WTC11 (cell line): ENCODE results near the gene TOMM20L. TPM values are rescaled to one million over a fixed set of nuclear protein-coding genes. Genes with fewer than 3 reads are reported as not detected.

Experiments used
- ATAC-seq: fragments of 200-7000 bp; cut with Tn5 transposase; 2 replicates; pipeline ENCODE4 v1.10.0; 2021; ENCODE audit warnings: mild to moderate bottlenecking, moderate library complexity
- CTCF ChIA-PET: fragments of 300-600 bp; sonication (Branson Sonifier 250); formaldehyde crosslinking; loops from one replicate; lab custom pipeline; 2021; ENCODE audit warnings: antibody characterized with exemption; lab: Charles Lee
- POLR2A ChIA-PET: fragments of 350-600 bp; sonication (Branson Sonifier 250); formaldehyde crosslinking; loops from one replicate; lab custom pipeline; 2021; ENCODE audit warnings: antibody characterized with exemption; lab: Charles Lee
- DNase-seq: peaks from one replicate; pipeline ENCODE4 v3.0.0; 2021; ENCODE audit warnings: low spot score
- H3K27ac Mint-ChIP-seq: 2 replicates; pipeline ENCODE4 v1.8.0; 2021; ENCODE audit warnings: mixed read lengths
- H3K27me3 Mint-ChIP-seq: 2 replicates; pipeline ENCODE4 v1.8.0; 2021; ENCODE audit warnings: low read depth, mild to moderate bottlenecking, moderate library complexity, mixed read lengths
- H3K36me3 Mint-ChIP-seq: 2 replicates; pipeline ENCODE4 v1.8.0; 2021; ENCODE audit warnings: mixed read lengths
- H3K4me1 Mint-ChIP-seq: 2 replicates; pipeline ENCODE4 v1.8.0; 2022; ENCODE audit warnings: mixed read lengths
- H3K4me3 Mint-ChIP-seq: 2 replicates; pipeline ENCODE4 v1.8.0; 2021; ENCODE audit warnings: mild to moderate bottlenecking, moderate library complexity, mixed read lengths
- H3K9me3 Mint-ChIP-seq: 2 replicates; pipeline ENCODE4 v1.8.0; 2021; ENCODE audit warnings: mixed read lengths
- ETV6 ChIP-seq: sonication (generic); formaldehyde crosslinking; IDR thresholded peaks from 2 replicates; pipeline ENCODE4 v1.8.1; 2022; ENCODE audit warnings: mild to moderate bottlenecking, missing genetic modification reagents
- FOXK1 ChIP-seq: sonication (generic); formaldehyde crosslinking; IDR thresholded peaks from 2 replicates; pipeline ENCODE4 v1.8.0; 2022; ENCODE audit warnings: mild to moderate bottlenecking, moderate library complexity, missing genetic modification reagents
- FOXP1 ChIP-seq: sonication (generic); formaldehyde crosslinking; IDR thresholded peaks from 2 replicates; pipeline ENCODE4 v1.8.0; 2022; ENCODE audit warnings: missing genetic modification reagents, mild to moderate bottlenecking, moderate library complexity, borderline replicate concordance
- JUN ChIP-seq: sonication (generic); formaldehyde crosslinking; IDR thresholded peaks from 2 replicates; pipeline ENCODE4 v1.8.0; 2023; ENCODE audit warnings: mild to moderate bottlenecking, missing genetic modification reagents
- SP1 ChIP-seq: sonication (generic); formaldehyde crosslinking; conservative IDR thresholded peaks from 2 replicates; pipeline ENCODE4 v1.8.1; 2022; ENCODE audit warnings: missing genetic modification reagents
- TEAD4 ChIP-seq: sonication (generic); formaldehyde crosslinking; IDR thresholded peaks from 2 replicates; pipeline ENCODE4 v1.8.0; 2022; ENCODE audit warnings: mild to moderate bottlenecking, missing genetic modification reagents
- ZNF219 ChIP-seq: sonication (generic); formaldehyde crosslinking; IDR thresholded peaks from 2 replicates; pipeline ENCODE4 v1.8.0; 2023; ENCODE audit warnings: missing genetic modification reagents, mild to moderate bottlenecking, borderline replicate concordance
- ZNF232 ChIP-seq: sonication (generic); formaldehyde crosslinking; IDR thresholded peaks from 2 replicates; pipeline ENCODE4 v1.8.0; 2022; ENCODE audit warnings: mild to moderate bottlenecking, missing genetic modification reagents
- ZNF396 ChIP-seq: fragments of 250-450 bp; sonication (Bioruptor Pico); IDR thresholded peaks from 2 replicates; pipeline ENCODE4 v1.8.0; 2021; ENCODE audit warnings: mild to moderate bottlenecking, moderate library complexity, borderline replicate concordance
- ZNF423 ChIP-seq: fragments of 250-450 bp; sonication (Bioruptor Pico); IDR thresholded peaks from 2 replicates; pipeline ENCODE4 v2.1.2; 2022; ENCODE audit warnings: mild to moderate bottlenecking, moderate library complexity
- total RNA-seq: library from RNA; stranded (reverse); gene quantifications from 3 replicates; pipeline ENCODE4 v1.2.3, GENCODE V29; 2021
- TF ChIP-seq, protein P1 (sequence below): fragments of 250-450 bp; sonication (Bioruptor Pico); IDR thresholded peaks from 2 replicates; pipeline ENCODE4 v1.9.0; 2021; ENCODE audit warnings: mild to moderate bottlenecking
- TF ChIP-seq, protein P2 (sequence below): sonication (generic); formaldehyde crosslinking; IDR thresholded peaks from 2 replicates; pipeline ENCODE4 v1.8.1; 2022; ENCODE audit warnings: low read depth, missing genetic modification reagents, borderline replicate concordance
- TF ChIP-seq, protein P3 (sequence below): fragments of 250-450 bp; sonication (Bioruptor Pico); IDR thresholded peaks from 2 replicates; pipeline ENCODE4 v1.8.0; 2021; ENCODE audit warnings: mild to moderate bottlenecking
- TF ChIP-seq, protein P4 (sequence below): fragments of 200-600 bp; IDR thresholded peaks from 2 replicates; pipeline ENCODE4 v1.8.0; 2022; ENCODE audit warnings: antibody characterized with exemption
- TF ChIP-seq, protein P5 (sequence below): sonication (generic); formaldehyde crosslinking; IDR thresholded peaks from 2 replicates; pipeline ENCODE4 v1.8.1; 2023; ENCODE audit warnings: mild to moderate bottlenecking, missing genetic modification reagents, moderate library complexity
- TF ChIP-seq, protein P6 (sequence below): sonication (generic); formaldehyde crosslinking; IDR thresholded peaks from 2 replicates; pipeline ENCODE4 v1.8.0; 2022; ENCODE audit warnings: mild to moderate bottlenecking, missing genetic modification reagents
- TF ChIP-seq, protein P7 (sequence below): sonication (generic); formaldehyde crosslinking; IDR thresholded peaks from 2 replicates; pipeline ENCODE4 v1.8.1; 2022; ENCODE audit warnings: mild to moderate bottlenecking, missing genetic modification reagents, moderate library complexity, borderline replicate concordance
- TF ChIP-seq, protein P8 (sequence below): sonication (generic); formaldehyde crosslinking; IDR thresholded peaks from 2 replicates; pipeline ENCODE4 v1.8.1; 2022; ENCODE audit warnings: mild to moderate bottlenecking, moderate library complexity, missing genetic modification reagents
- TF ChIP-seq, protein P9 (sequence below): sonication (generic); formaldehyde crosslinking; IDR thresholded peaks from 2 replicates; pipeline ENCODE4 v1.8.0; 2023; ENCODE audit warnings: missing genetic modification reagents, mild to moderate bottlenecking, borderline replicate concordance
- TF ChIP-seq, protein P10 (sequence below): fragments of 250-450 bp; sonication (Bioruptor Pico); IDR thresholded peaks from 2 replicates; pipeline ENCODE4 v1.9.0; 2021; ENCODE audit warnings: moderate library complexity, mild to moderate bottlenecking, inconsistent platforms, borderline replicate concordance
- TF ChIP-seq, protein P11 (sequence below): sonication (generic); formaldehyde crosslinking; IDR thresholded peaks from 2 replicates; pipeline ENCODE4 v1.8.0; 2022; ENCODE audit warnings: mild to moderate bottlenecking, missing genetic modification reagents

TOMM20L gene
- total RNA-seq, 1 experiment from 2014 or later: not detected

DNA sequence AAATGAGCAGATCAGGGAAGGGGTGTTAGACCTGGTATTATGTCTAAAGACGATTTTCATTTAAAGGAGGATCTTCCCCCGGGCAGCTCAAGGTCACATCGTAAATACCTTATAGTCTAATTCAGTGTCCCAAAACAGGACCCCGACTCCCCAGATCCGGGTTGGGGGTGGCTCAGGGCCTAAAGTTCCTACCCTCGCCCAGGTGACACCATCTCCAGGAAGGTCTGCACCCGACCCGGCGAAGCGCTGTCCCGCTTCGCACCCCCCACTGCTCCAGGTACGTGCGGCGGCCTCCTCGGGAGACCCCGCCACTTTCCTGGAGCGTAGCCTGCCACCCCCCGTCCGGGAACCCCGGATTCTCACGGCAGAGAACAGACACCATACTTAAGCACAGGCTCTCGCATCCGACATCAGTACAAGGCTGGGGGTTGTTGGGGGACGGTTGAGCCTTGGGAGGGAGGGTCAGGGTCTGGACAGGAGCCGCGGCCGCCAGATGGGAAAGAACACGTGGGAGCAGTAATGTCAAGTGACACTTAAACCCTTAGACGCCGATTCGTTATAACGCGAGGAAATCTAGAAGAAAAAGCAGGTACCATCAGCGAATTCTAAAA lies 31.0 kb downstream of the TOMM20L start:
- CTCF ChIA-PET: interaction anchor here (0.7 to 1.1 kb wide), 2 partner anchors 31 to 32 kb away, joined by 3 to 4 read pairs; partner anchors contain the start of gene TOMM20L
- TF ChIP-seq ZNF219 (CRISPR knock-in tag): no peak
- TF ChIP-seq, protein P1, sequence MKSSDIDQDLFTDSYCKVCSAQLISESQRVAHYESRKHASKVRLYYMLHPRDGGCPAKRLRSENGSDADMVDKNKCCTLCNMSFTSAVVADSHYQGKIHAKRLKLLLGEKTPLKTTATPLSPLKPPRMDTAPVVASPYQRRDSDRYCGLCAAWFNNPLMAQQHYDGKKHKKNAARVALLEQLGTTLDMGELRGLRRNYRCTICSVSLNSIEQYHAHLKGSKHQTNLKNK (CRISPR knock-in tag): no peak
- TF ChIP-seq FOXK1 (CRISPR knock-in tag): 0 out of 2 replicates have a peak, but pooled peaks have one; percentile 37
- TF ChIP-seq JUN: 0 out of 2 replicates have a peak, but pooled peaks have one; percentile 14
- TF ChIP-seq SP1 (CRISPR knock-in tag): no peak; the same call in 1 of the 2 replicates
- TF ChIP-seq TEAD4 (CRISPR knock-in tag): no peak
- TF ChIP-seq, protein P2, sequence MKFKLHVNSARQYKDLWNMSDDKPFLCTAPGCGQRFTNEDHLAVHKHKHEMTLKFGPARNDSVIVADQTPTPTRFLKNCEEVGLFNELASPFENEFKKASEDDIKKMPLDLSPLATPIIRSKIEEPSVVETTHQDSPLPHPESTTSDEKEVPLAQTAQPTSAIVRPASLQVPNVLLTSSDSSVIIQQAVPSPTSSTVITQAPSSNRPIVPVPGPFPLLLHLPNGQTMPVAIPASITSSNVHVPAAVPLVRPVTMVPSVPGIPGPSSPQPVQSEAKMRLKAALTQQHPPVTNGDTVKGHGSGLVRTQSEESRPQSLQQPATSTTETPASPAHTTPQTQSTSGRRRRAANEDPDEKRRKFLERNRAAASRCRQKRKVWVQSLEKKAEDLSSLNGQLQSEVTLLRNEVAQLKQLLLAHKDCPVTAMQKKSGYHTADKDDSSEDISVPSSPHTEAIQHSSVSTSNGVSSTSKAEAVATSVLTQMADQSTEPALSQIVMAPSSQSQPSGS: 0 out of 2 replicates have a peak, but pooled peaks have one; percentile 16
- no peak for TF ChIP-seq ZNF396 (CRISPR knock-in tag)
- TF ChIP-seq, protein P3, sequence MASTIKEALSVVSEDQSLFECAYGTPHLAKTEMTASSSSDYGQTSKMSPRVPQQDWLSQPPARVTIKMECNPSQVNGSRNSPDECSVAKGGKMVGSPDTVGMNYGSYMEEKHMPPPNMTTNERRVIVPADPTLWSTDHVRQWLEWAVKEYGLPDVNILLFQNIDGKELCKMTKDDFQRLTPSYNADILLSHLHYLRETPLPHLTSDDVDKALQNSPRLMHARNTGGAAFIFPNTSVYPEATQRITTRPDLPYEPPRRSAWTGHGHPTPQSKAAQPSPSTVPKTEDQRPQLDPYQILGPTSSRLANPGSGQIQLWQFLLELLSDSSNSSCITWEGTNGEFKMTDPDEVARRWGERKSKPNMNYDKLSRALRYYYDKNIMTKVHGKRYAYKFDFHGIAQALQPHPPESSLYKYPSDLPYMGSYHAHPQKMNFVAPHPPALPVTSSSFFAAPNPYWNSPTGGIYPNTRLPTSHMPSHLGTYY: no peak
- TF ChIP-seq, protein P4, sequence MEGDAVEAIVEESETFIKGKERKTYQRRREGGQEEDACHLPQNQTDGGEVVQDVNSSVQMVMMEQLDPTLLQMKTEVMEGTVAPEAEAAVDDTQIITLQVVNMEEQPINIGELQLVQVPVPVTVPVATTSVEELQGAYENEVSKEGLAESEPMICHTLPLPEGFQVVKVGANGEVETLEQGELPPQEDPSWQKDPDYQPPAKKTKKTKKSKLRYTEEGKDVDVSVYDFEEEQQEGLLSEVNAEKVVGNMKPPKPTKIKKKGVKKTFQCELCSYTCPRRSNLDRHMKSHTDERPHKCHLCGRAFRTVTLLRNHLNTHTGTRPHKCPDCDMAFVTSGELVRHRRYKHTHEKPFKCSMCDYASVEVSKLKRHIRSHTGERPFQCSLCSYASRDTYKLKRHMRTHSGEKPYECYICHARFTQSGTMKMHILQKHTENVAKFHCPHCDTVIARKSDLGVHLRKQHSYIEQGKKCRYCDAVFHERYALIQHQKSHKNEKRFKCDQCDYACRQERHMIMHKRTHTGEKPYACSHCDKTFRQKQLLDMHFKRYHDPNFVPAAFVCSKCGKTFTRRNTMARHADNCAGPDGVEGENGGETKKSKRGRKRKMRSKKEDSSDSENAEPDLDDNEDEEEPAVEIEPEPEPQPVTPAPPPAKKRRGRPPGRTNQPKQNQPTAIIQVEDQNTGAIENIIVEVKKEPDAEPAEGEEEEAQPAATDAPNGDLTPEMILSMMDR: no peak
- TF ChIP-seq, protein P5, sequence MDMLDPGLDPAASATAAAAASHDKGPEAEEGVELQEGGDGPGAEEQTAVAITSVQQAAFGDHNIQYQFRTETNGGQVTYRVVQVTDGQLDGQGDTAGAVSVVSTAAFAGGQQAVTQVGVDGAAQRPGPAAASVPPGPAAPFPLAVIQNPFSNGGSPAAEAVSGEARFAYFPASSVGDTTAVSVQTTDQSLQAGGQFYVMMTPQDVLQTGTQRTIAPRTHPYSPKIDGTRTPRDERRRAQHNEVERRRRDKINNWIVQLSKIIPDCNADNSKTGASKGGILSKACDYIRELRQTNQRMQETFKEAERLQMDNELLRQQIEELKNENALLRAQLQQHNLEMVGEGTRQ (CRISPR knock-in tag): peak; percentile 89
- TF ChIP-seq, protein P6, sequence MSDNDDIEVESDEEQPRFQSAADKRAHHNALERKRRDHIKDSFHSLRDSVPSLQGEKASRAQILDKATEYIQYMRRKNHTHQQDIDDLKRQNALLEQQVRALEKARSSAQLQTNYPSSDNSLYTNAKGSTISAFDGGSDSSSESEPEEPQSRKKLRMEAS (CRISPR knock-in tag): peak; percentile 85
- no peak for TF ChIP-seq ZNF232 (CRISPR knock-in tag)
- TF ChIP-seq, protein P7, sequence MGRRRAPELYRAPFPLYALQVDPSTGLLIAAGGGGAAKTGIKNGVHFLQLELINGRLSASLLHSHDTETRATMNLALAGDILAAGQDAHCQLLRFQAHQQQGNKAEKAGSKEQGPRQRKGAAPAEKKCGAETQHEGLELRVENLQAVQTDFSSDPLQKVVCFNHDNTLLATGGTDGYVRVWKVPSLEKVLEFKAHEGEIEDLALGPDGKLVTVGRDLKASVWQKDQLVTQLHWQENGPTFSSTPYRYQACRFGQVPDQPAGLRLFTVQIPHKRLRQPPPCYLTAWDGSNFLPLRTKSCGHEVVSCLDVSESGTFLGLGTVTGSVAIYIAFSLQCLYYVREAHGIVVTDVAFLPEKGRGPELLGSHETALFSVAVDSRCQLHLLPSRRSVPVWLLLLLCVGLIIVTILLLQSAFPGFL (CRISPR knock-in tag): no peak
- TF ChIP-seq, protein P8, sequence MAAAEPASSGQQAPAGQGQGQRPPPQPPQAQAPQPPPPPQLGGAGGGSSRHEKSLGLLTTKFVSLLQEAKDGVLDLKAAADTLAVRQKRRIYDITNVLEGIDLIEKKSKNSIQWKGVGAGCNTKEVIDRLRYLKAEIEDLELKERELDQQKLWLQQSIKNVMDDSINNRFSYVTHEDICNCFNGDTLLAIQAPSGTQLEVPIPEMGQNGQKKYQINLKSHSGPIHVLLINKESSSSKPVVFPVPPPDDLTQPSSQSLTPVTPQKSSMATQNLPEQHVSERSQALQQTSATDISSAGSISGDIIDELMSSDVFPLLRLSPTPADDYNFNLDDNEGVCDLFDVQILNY (CRISPR knock-in tag): 0 out of 2 replicates have a peak, but pooled peaks have one; percentile 26
- TF ChIP-seq, protein P9, sequence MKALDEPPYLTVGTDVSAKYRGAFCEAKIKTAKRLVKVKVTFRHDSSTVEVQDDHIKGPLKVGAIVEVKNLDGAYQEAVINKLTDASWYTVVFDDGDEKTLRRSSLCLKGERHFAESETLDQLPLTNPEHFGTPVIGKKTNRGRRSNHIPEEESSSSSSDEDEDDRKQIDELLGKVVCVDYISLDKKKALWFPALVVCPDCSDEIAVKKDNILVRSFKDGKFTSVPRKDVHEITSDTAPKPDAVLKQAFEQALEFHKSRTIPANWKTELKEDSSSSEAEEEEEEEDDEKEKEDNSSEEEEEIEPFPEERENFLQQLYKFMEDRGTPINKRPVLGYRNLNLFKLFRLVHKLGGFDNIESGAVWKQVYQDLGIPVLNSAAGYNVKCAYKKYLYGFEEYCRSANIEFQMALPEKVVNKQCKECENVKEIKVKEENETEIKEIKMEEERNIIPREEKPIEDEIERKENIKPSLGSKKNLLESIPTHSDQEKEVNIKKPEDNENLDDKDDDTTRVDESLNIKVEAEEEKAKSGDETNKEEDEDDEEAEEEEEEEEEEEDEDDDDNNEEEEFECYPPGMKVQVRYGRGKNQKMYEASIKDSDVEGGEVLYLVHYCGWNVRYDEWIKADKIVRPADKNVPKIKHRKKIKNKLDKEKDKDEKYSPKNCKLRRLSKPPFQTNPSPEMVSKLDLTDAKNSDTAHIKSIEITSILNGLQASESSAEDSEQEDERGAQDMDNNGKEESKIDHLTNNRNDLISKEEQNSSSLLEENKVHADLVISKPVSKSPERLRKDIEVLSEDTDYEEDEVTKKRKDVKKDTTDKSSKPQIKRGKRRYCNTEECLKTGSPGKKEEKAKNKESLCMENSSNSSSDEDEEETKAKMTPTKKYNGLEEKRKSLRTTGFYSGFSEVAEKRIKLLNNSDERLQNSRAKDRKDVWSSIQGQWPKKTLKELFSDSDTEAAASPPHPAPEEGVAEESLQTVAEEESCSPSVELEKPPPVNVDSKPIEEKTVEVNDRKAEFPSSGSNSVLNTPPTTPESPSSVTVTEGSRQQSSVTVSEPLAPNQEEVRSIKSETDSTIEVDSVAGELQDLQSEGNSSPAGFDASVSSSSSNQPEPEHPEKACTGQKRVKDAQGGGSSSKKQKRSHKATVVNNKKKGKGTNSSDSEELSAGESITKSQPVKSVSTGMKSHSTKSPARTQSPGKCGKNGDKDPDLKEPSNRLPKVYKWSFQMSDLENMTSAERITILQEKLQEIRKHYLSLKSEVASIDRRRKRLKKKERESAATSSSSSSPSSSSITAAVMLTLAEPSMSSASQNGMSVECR (CRISPR knock-in tag): peak; percentile 84; the same call in 1 of the 2 replicates
- TF ChIP-seq, protein P10, sequence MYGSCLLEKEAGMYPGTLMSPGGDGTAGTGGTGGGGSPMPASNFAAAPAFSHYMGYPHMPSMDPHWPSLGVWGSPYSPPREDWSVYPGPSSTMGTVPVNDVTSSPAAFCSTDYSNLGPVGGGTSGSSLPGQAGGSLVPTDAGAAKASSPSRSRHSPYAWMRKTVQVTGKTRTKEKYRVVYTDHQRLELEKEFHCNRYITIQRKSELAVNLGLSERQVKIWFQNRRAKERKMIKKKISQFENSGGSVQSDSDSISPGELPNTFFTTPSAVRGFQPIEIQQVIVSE (CRISPR knock-in tag): no peak
- TF ChIP-seq ZNF423 (CRISPR knock-in tag): peak; percentile 48; the same call in 1 of the 2 replicates
- peak; percentile 75; the same call in 1 of the 2 replicates for TF ChIP-seq FOXP1 (CRISPR knock-in tag)
- TF ChIP-seq, protein P11, sequence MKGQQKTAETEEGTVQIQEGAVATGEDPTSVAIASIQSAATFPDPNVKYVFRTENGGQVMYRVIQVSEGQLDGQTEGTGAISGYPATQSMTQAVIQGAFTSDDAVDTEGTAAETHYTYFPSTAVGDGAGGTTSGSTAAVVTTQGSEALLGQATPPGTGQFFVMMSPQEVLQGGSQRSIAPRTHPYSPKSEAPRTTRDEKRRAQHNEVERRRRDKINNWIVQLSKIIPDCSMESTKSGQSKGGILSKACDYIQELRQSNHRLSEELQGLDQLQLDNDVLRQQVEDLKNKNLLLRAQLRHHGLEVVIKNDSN (CRISPR knock-in tag): peak; percentile 88
- TF ChIP-seq ETV6: peak; percentile 41

More for the DNA sequence above, 31.0 kb downstream of the TOMM20L start:
- ATAC-seq (peak; percentile 76), DNase-seq (peak; percentile 61)
- H3K36me3 Mint-ChIP-seq: peaks cover 10% of the 10 kb centered on the region
- peak overlapping the region; percentile 95 for H3K27ac Mint-ChIP-seq
- POLR2A ChIA-PET: interaction anchor here (0.7 to 2.6 kb wide), 2 partner anchors 128 to 1297 kb away, joined by 4 to 14 read pairs; partner anchors contain the start of gene ARID4A
- peaks cover 16% of the 10 kb centered on the region for H3K4me1 Mint-ChIP-seq
- H3K27me3 Mint-ChIP-seq: no peaks in the 10 kb centered on the region
- no peaks in the 10 kb centered on the region for H3K9me3 Mint-ChIP-seq
- H3K4me3 Mint-ChIP-seq: peak overlapping the region; percentile 93
